ENCODE measurements around the gene RPL31.

Gene RPL31

DNA sequence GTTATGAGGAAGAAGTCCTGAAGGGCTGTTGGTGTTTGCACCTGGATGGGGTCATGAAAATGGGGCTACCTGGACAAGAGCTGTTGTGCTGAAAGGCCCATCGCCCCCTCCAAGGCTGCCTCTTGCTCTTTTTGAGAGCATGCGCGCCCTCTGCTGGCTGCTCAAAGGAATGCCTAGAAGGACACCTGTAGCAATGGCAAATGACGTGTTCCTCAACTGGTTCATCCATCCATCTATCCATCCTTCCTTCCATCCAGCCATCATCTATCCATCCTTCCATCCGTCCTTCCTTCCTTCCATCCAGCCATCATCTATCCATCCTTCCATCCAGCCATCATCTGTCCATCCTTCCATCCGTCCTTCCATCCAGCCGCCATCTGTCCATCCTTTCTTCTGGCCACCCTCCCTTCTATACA is 17.2 kb upstream of the RPL31 start:
- Histone ChIP-seq H2AFZ (ENCODE audit: low read length) (no peak overlapping the region), H3K4me3 (ENCODE audit: low read depth, low read length, poor library complexity, severe bottlenecking) (no peak overlapping the region)

DNA sequence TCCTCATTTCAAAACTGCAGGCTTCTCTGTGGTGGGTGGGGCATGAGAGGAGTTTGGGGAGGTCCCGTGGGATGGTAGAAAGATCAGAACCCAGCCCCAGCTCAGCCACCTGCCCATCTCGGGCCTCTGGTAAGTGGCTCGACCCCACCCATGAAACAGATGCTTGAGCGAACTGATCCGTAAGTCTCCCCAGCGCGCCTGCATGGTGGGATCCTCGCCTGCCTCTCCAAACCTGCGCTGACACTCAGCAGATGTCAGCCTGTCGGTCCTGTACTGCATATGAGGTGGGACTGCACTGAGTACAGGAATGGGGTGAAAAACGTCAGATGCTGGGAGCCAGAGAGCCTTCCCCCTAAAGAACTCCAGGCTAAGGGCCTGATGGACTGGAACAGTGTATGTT is 15.9 kb upstream of the RPL31 start:
- no peaks in the 10 kb centered on the region for H3F3A ChIP-seq (ENCODE audit: insufficient read depth, low read length)
- no peak overlapping the region for H3K27ac ChIP-seq (ENCODE audit: low read depth, low read length, poor library complexity, severe bottlenecking)
- TF ChIP-seq, protein P1, sequence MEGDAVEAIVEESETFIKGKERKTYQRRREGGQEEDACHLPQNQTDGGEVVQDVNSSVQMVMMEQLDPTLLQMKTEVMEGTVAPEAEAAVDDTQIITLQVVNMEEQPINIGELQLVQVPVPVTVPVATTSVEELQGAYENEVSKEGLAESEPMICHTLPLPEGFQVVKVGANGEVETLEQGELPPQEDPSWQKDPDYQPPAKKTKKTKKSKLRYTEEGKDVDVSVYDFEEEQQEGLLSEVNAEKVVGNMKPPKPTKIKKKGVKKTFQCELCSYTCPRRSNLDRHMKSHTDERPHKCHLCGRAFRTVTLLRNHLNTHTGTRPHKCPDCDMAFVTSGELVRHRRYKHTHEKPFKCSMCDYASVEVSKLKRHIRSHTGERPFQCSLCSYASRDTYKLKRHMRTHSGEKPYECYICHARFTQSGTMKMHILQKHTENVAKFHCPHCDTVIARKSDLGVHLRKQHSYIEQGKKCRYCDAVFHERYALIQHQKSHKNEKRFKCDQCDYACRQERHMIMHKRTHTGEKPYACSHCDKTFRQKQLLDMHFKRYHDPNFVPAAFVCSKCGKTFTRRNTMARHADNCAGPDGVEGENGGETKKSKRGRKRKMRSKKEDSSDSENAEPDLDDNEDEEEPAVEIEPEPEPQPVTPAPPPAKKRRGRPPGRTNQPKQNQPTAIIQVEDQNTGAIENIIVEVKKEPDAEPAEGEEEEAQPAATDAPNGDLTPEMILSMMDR (IDR thresholded peaks at IDR 0.05; ENCODE audit: low read length), result no peak
- TF ChIP-seq EZH2 (IDR thresholded peaks at IDR 0.05; ENCODE audit: borderline replicate concordance, low read length), result no peak

More for the DNA sequence above, 17.2 kb upstream of the RPL31 start:
- Histone ChIP-seq H3F3A (ENCODE audit: insufficient read depth, low read length) (no peaks in the 10 kb centered on the region), H3K27ac (ENCODE audit: low read depth, low read length, poor library complexity, severe bottlenecking) (no peak overlapping the region), H3K9me2 (ENCODE audit: low read depth, low read length) (no peaks in the 10 kb centered on the region), H3K36me3 (ENCODE audit: insufficient read depth, low read length) (no peaks in the 10 kb centered on the region), H3K4me2 (ENCODE audit: low read length) (no peak overlapping the region), H3K79me2 (ENCODE audit: insufficient read depth, low read length) (no peaks in the 10 kb centered on the region), H3K4me1 (ENCODE audit: insufficient read depth, low read length, severe bottlenecking) (peaks cover 39% of the 10 kb centered on the region), H3K9ac (ENCODE audit: low read length) (no peak overlapping the region), H4K20me1 (ENCODE audit: insufficient read depth, low read length) (no peaks in the 10 kb centered on the region), H3K9me3 (ENCODE audit: low read length) (no peaks in the 10 kb centered on the region), H3K27me3 (ENCODE audit: insufficient read depth, low read length) (no peaks in the 10 kb centered on the region)
- TF ChIP-seq, protein P1 (IDR thresholded peaks at IDR 0.05; ENCODE audit: low read length), result peak; percentile 90
- TF ChIP-seq EZH2 (IDR thresholded peaks at IDR 0.05; ENCODE audit: borderline replicate concordance, low read length), result no peak

DNA sequence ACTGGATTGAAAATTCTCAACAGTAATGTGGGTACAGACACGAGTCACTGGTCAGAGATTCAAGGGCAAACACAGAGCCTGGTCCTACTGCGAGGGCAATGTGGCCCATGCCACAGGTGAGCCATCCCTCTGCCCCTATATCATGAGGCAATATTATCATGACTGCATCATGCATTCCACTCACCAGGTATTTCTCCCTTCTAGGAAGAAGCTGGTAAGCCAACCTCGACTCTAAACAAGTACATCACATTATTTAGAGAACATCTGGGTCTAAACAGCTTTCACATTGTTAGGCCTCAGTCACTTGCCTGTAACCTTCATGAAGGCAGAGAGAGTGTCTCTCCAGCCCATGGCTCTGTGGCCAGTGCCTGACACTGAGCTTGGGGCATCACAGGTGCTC is 14.6 kb upstream of the RPL31 start:
- H3K27ac ChIP-seq (ENCODE audit: low read depth, low read length, poor library complexity, severe bottlenecking), result no peak overlapping the region
- no peaks in the 10 kb centered on the region for H3K79me2 ChIP-seq (ENCODE audit: insufficient read depth, low read length)
- no peaks in the 10 kb centered on the region for H3F3A ChIP-seq (ENCODE audit: insufficient read depth, low read length)
- H3K9ac ChIP-seq (ENCODE audit: low read length), result no peak overlapping the region
- no peaks in the 10 kb centered on the region for H3K9me2 ChIP-seq (ENCODE audit: low read depth, low read length)
- TF ChIP-seq, protein P1 (IDR thresholded peaks at IDR 0.05; ENCODE audit: low read length), result no peak
- TF ChIP-seq EZH2 (IDR thresholded peaks at IDR 0.05; ENCODE audit: borderline replicate concordance, low read length), result no peak
- H3K4me1 ChIP-seq (ENCODE audit: insufficient read depth, low read length, severe bottlenecking), result peaks cover 20% of the 10 kb centered on the region
- no peaks in the 10 kb centered on the region for H3K9me3 ChIP-seq (ENCODE audit: low read length)
- H2AFZ ChIP-seq (ENCODE audit: low read length), result no peak overlapping the region
- no peaks in the 10 kb centered on the region for H4K20me1 ChIP-seq (ENCODE audit: insufficient read depth, low read length)
- no peak overlapping the region for H3K4me2 ChIP-seq (ENCODE audit: low read length)
- H3K4me3 ChIP-seq (ENCODE audit: low read depth, low read length, poor library complexity, severe bottlenecking), result no peak overlapping the region
- no peaks in the 10 kb centered on the region; the same call in 1 of the 2 replicates for H3K36me3 ChIP-seq (ENCODE audit: insufficient read depth, low read length)
- no peaks in the 10 kb centered on the region for H3K27me3 ChIP-seq (ENCODE audit: insufficient read depth, low read length)

More for the DNA sequence above, 15.9 kb upstream of the RPL31 start:
- Histone ChIP-seq H3K79me2 (ENCODE audit: insufficient read depth, low read length) (no peaks in the 10 kb centered on the region), H3K4me3 (ENCODE audit: low read depth, low read length, poor library complexity, severe bottlenecking) (no peak overlapping the region), H3K4me2 (ENCODE audit: low read length) (no peak overlapping the region), H4K20me1 (ENCODE audit: insufficient read depth, low read length) (no peaks in the 10 kb centered on the region), H3K9me3 (ENCODE audit: low read length) (no peaks in the 10 kb centered on the region), H3K27me3 (ENCODE audit: insufficient read depth, low read length) (no peaks in the 10 kb centered on the region), H3K9ac (ENCODE audit: low read length) (no peak overlapping the region), H3K36me3 (ENCODE audit: insufficient read depth, low read length) (no peaks in the 10 kb centered on the region), H3K9me2 (ENCODE audit: low read depth, low read length) (no peaks in the 10 kb centered on the region), H2AFZ (ENCODE audit: low read length) (no peak overlapping the region), H3K4me1 (ENCODE audit: insufficient read depth, low read length, severe bottlenecking) (peaks cover 30% of the 10 kb centered on the region)

All from OCI-LY1 (cell line).